IMR-90 (cell line): ENCODE data around the gene GOLGA5. TPM values are rescaled to one million over a fixed set of nuclear protein-coding genes. Genes with fewer than 3 reads are reported as not detected.

Source experiments
- ATAC-seq: fragments of 200-7000 bp; cut with Tn5 transposase; 2 replicates; pipeline ENCODE4 v1.9.1; 2020; ENCODE audit warnings: low read depth, mild to moderate bottlenecking, moderate library complexity
- BruUV-seq: library from RNA; stranded (reverse); fragments of 400-500 nt; replicated peaks from 2 replicates; lab custom pipeline; 2021; lab: Mats Ljungman, UMichigan
- CTCF ChIA-PET: fragments of 300-600 bp; formaldehyde crosslinking; extraction: SDS; loops from one replicate; lab custom pipeline; 2021; ENCODE audit warnings: antibody characterized with exemption; lab: Yijun Ruan, JAX
- POLR2A ChIA-PET: fragments of 300-600 bp; sonication (Branson Sonifier 250); formaldehyde crosslinking; loops from one replicate; lab custom pipeline; 2022; ENCODE audit warnings: antibody characterized with exemption; ENCODE audit not compliant: unreplicated experiment; lab: Charles Lee
- DNase-seq: peaks from one replicate; pipeline ENCODE4 v3.0.0; 2013
- H2AFZ ChIP-seq: replicated peaks from 2 replicates; pipeline ENCODE3; 2013; ENCODE audit warnings: low read length, mild to moderate bottlenecking; ENCODE audit not compliant: poor library complexity
- H2AK5ac ChIP-seq: 2 replicates; pipeline ENCODE4 v1.6.1; 2013; ENCODE audit warnings: low read depth, low read length, inconsistent platforms
- H2AK9ac ChIP-seq: replicated peaks from 2 replicates; pipeline ENCODE3; 2013; ENCODE audit warnings: mild to moderate bottlenecking, low read depth, low read length, moderate library complexity; ENCODE audit not compliant: poor library complexity
- H2BK120ac ChIP-seq: 2 replicates; pipeline ENCODE4 v1.6.1; 2013; ENCODE audit warnings: low read depth, low read length, inconsistent platforms
- H2BK15ac ChIP-seq: 3 replicates; pipeline ENCODE4 v1.6.1; 2013; ENCODE audit warnings: low read depth, low read length, inconsistent platforms
- H2BK20ac ChIP-seq: 2 replicates; pipeline ENCODE4 v1.6.1; 2013; ENCODE audit warnings: low read depth, mild to moderate bottlenecking, inconsistent platforms, low read length, moderate library complexity
- H2BK5ac ChIP-seq: 2 replicates; pipeline ENCODE4 v1.6.1; 2013; ENCODE audit warnings: mild to moderate bottlenecking, low read depth, low read length, inconsistent platforms; ENCODE audit not compliant: poor library complexity, severe bottlenecking
- H3K14ac ChIP-seq: replicated peaks from 2 replicates; pipeline ENCODE4 v1.6.1; 2013; ENCODE audit warnings: low read depth, low read length, inconsistent platforms
- H3K18ac ChIP-seq: 2 replicates; pipeline ENCODE4 v1.6.1; 2013; ENCODE audit warnings: low read depth, low read length, control low read depth
- H3K23ac ChIP-seq: 2 replicates; pipeline ENCODE4 v1.6.1; 2013; ENCODE audit warnings: low read depth, low read length, inconsistent platforms
- H3K27ac ChIP-seq: 2 replicates; pipeline ENCODE4 v1.5.1; 2013; ENCODE audit warnings: mild to moderate bottlenecking, control low read depth, low read length; ENCODE audit not compliant: insufficient read depth
- H3K27me3 ChIP-seq: 2 replicates; pipeline ENCODE4 v1.6.1; 2013; ENCODE audit warnings: low read length; ENCODE audit not compliant: control insufficient read depth, insufficient read depth
- H3K36me3 ChIP-seq: 2 replicates; pipeline ENCODE4 v1.6.1; 2013; ENCODE audit warnings: low read length, mixed read lengths; ENCODE audit not compliant: control insufficient read depth, insufficient read depth
- H3K4ac ChIP-seq: 2 replicates; pipeline ENCODE4 v1.6.1; 2013; ENCODE audit warnings: low read depth, low read length, inconsistent platforms
- H3K4me1 ChIP-seq: 2 replicates; pipeline ENCODE4 v1.6.1; 2013; ENCODE audit warnings: low read length, mixed read lengths; ENCODE audit not compliant: control insufficient read depth, insufficient read depth
- H3K4me2 ChIP-seq: 2 replicates; pipeline ENCODE4 v1.6.1; 2013; ENCODE audit warnings: low read depth, mild to moderate bottlenecking, control low read depth, low read length, moderate library complexity
- H3K4me3 ChIP-seq: 2 replicates; pipeline ENCODE4 v1.5.1; 2013; ENCODE audit warnings: low read depth, mild to moderate bottlenecking, control low read depth, low read length, moderate library complexity; ENCODE audit not compliant: insufficient read depth
- H3K56ac ChIP-seq: 2 replicates; pipeline ENCODE4 v1.6.1; 2013; ENCODE audit warnings: low read length, inconsistent platforms; ENCODE audit not compliant: insufficient read depth; ENCODE audit errors: extremely low read depth
- H3K79me1 ChIP-seq, 2 experiments: 2 replicates each; pipeline ENCODE4 v1.6.1; 2013; ENCODE audit warnings: low read length in 2 of 2, inconsistent platforms in 1 of 2, low read depth in 1 of 2
- H3K9ac ChIP-seq: 2 replicates; pipeline ENCODE4 v1.6.1; 2013; ENCODE audit warnings: low read depth, low read length, control low read depth
- H3K9me1 ChIP-seq: 2 replicates; pipeline ENCODE4 v1.6.1; 2013; ENCODE audit warnings: low read length, inconsistent platforms; ENCODE audit not compliant: insufficient read depth
- H3K9me3 ChIP-seq: 2 replicates; pipeline ENCODE4 v1.6.1; 2013; ENCODE audit warnings: low read length; ENCODE audit not compliant: control insufficient read depth, insufficient read depth
- H4K20me1 ChIP-seq: 2 replicates; pipeline ENCODE4 v1.6.1; 2013; ENCODE audit warnings: low read length, inconsistent platforms; ENCODE audit not compliant: insufficient read depth
- H4K5ac ChIP-seq: 2 replicates; pipeline ENCODE4 v1.6.1; 2013; ENCODE audit warnings: mild to moderate bottlenecking, low read depth, low read length, control low read depth
- H4K8ac ChIP-seq, 2 experiments: 2 replicates each; pipeline ENCODE4 v1.6.1; 2013; ENCODE audit warnings: low read depth in 2 of 2, low read length in 2 of 2, control low read depth in 1 of 2, inconsistent platforms in 1 of 2
- H4K91ac ChIP-seq: 2 replicates; pipeline ENCODE4 v1.6.1; 2013; ENCODE audit warnings: low read depth, low read length, inconsistent platforms; ENCODE audit not compliant: insufficient read depth
- CEBPB ChIP-seq: IDR thresholded peaks from 2 replicates; pipeline ENCODE4 v1.6.1; 2012; ENCODE audit warnings: low read depth, low read length, improper control_type of control experiment
- ELK1 ChIP-seq: fragments of 150-350 bp; IDR thresholded peaks from 2 replicates; pipeline ENCODE4 v1.6.1; 2016; ENCODE audit warnings: low read depth, mild to moderate bottlenecking, low read length, moderate library complexity, borderline replicate concordance
- FOS ChIP-seq: fragments of 150-350 bp; IDR thresholded peaks from 2 replicates; pipeline ENCODE4 v1.6.1; 2016; ENCODE audit warnings: low read depth, low read length
- MAFK ChIP-seq: IDR thresholded peaks from 2 replicates; pipeline ENCODE4 v1.6.1; 2012; ENCODE audit warnings: low read depth, low read length, improper control_type of control experiment
- MAZ ChIP-seq: IDR thresholded peaks from 2 replicates; pipeline ENCODE4 v1.6.1; 2012; ENCODE audit warnings: low read depth, mild to moderate bottlenecking, low read length, improper control_type of control experiment, moderate library complexity, borderline replicate concordance
- MXI1 ChIP-seq: IDR thresholded peaks from 2 replicates; pipeline ENCODE4 v1.6.1; 2012; ENCODE audit warnings: low read depth, mild to moderate bottlenecking, low read length, moderate library complexity, borderline replicate concordance
- POLR2A ChIP-seq: IDR thresholded peaks from 2 replicates; pipeline ENCODE4 v1.6.1; 2012; ENCODE audit warnings: mild to moderate bottlenecking, low read depth, low read length
- RCOR1 ChIP-seq: IDR thresholded peaks from 2 replicates; pipeline ENCODE4 v1.6.1; 2012; ENCODE audit warnings: mild to moderate bottlenecking, low read length, improper control_type of control experiment; ENCODE audit not compliant: insufficient replicate concordance
- SMC3 ChIP-seq: fragments of 150-350 bp; IDR thresholded peaks from 2 replicates; pipeline ENCODE4 v1.6.1; 2016; ENCODE audit warnings: low read depth, mild to moderate bottlenecking, antibody characterized with exemption, low read length, moderate library complexity
- WGBS, 2 experiments: methylation state at CpG; one replicate each; pipeline versions ENCODE4 v1.1.5 to v1.1.7; 2013; ENCODE audit warnings: missing lambda C conversion rate in 2 of 2; ENCODE audit not compliant: insufficient read length in 1 of 2; ENCODE audit errors: extremely low coverage in 2 of 2; 5-methylcytosine and 5-hydroxymethylcytosine counted together
- dilution Hi-C: fragments of 300-500 bp; cut with HindIII; formaldehyde crosslinking; loops from one replicate; pipeline ENCODE4 v1.14.3; 2018; ENCODE audit warnings: low sequenced_read_pairs; ENCODE audit not compliant: unreplicated experiment
- in situ Hi-C: fragments of 300-500 bp; cut with MboI; formaldehyde crosslinking; loops from 3 replicates; pipeline ENCODE4 v1.14.3; 2019; ENCODE audit warnings: low sequenced_read_pairs, inconsistent platforms, mixed read lengths
- intact Hi-C: fragments of 100-400 bp; cut with micrococcal nuclease; formaldehyde crosslinking; loops from 2 replicates; pipeline ENCODE4 v1.10.0; 2022
- polyA plus RNA-seq, 3 experiments: library from polyadenylated mRNA; depleted of rRNA; stranded (reverse); fragments of >200 nt; gene quantifications; 2 replicates each; pipeline ENCODE4 v1.2.3, GENCODE V29; 2012; ENCODE audit warnings: low replicate concordance in 1 of 3
- total RNA-seq: library from RNA; depleted of rRNA; stranded (reverse); fragments of >200 nt; gene quantifications from 2 replicates; pipeline ENCODE4 v1.2.3, GENCODE V29; 2012

Gene GOLGA5
- total and polyA plus RNA-seq, 2 of the 4 experiments (the other 2 are of a cell fraction): 35.0 to 59.5 TPM

- TF ChIP-seq ELK1: no peak
Measured at GRCh38 chr14:92785667-92786426, 8.3 kb upstream of the GOLGA5 start (continued).

DNA sequence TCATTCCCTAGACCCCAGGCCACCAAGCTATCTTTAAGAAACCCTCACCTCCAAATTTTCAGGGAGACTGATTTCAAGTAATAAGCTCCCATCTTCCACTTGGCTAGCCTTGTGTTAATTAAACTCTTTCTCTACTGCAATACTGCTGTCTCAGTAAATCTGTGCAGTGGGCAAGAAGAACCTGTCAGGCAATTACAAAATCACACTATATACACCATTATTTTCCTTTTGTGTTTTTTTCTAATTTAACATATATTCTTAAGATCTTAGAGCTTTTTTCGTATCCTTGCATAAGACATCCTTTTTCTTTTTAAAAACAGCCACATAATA lies 7.7 kb upstream of the GOLGA5 start:
- BruUV-seq: no TSS peak
- ChIA-PET POLR2A (no interaction called here), CTCF (interaction anchor here (2.0 kb wide), 1 partner anchor 100 kb away, joined by 9 read pairs; no protein-coding TSS in a partner anchor)
- Histone ChIP-seq H3K36me3 (no peaks in the 10 kb centered on the region), H3K4me1 (peaks cover 10% of the 10 kb centered on the region), H3K18ac (peak overlapping the region; percentile 86), H2BK15ac (0 out of 3 replicates have a peak overlapping the region, but pooled peaks have one; percentile 38), H3K4ac (peak overlapping the region; percentile 62), H3K14ac (no peak overlapping the region), H3K9me3 (peaks cover 5% of the 10 kb centered on the region; the same call in 1 of the 2 replicates), H3K27me3 (no peaks in the 10 kb centered on the region), H4K5ac (peak overlapping the region; percentile 86), H3K56ac (no peak overlapping the region), H2BK120ac (peak overlapping the region; percentile 82; the same call in 1 of the 2 replicates), H3K23ac (no peak overlapping the region), H3K9me1 (0 out of 2 replicates have a peak, but pooled peaks cover 2% of the 10 kb centered on the region), H3K79me1 (no peaks in the 10 kb centered on the region), H2BK5ac (peak overlapping the region; percentile 81), H2AK9ac (no peak overlapping the region), H2AK5ac (0 out of 2 replicates have a peak overlapping the region, but pooled peaks have one; percentile 3), H2BK20ac (peak overlapping the region; percentile 27; the same call in 1 of the 2 replicates), H3K4me3 (no peak overlapping the region), H3K27ac (peak overlapping the region; percentile 92), H4K91ac (no peak overlapping the region), H4K8ac (peak overlapping the region; percentile 54 to 78; a peak in 3 of 4 replicates), H3K9ac (no peak overlapping the region), H2AFZ (peak overlapping the region; percentile 85), H3K4me2 (peak overlapping the region; percentile 59; the same call in 1 of the 2 replicates), H4K20me1 (no peaks in the 10 kb centered on the region)
- no peak for DNase-seq
- dilution Hi-C loops: no loop called here
- intact Hi-C loops: loop anchor here (5.0 to 10.0 kb wide), 2 partner anchors 199 to 652 kb away; no protein-coding TSS in a partner anchor
- in situ Hi-C loops: no loop called here
- ATAC-seq: no peak
- no CpG with 5 or more reads among the region's 1 CpG for WGBS, 2 experiments
- no peak for TF ChIP-seq MXI1
- no peak for TF ChIP-seq MAZ
- TF ChIP-seq SMC3: no peak
- no peak for TF ChIP-seq CEBPB
- no peak for TF ChIP-seq FOS
- no peak for TF ChIP-seq POLR2A
- TF ChIP-seq RCOR1: no peak
- no peak for TF ChIP-seq MAFK
